Cardiac septum (tissue), 1 donor: Measurements from ENCODE around the gene CDH13. TPM values are rescaled to one million over a fixed set of nuclear protein-coding genes. Genes with fewer than 3 reads are reported as not detected.

ENCODE experiments used
- DNase-seq: peaks from one replicate; pipeline ENCODE4 v3.0.0-alpha.2; 2020; ENCODE audit warnings: low spot score
- intact Hi-C: fragments of 100-400 bp; cut with DNase I; formaldehyde crosslinking; loops from one replicate; pipeline ENCODE4 v1.14.0; 2022
- total RNA-seq: library from RNA; stranded (reverse); fragmentation: NEBNext Ultra II Directional; extraction: Animal tissue kit (Norgen Biotek cat#: 25700); gene quantifications from one replicate; pipeline ENCODE4 v1.2.1, GENCODE V29; 2021
- donor health status: DM: no; HTN: no; CAD: no.

The CDH13 gene
- total RNA-seq, 1 donor from 2014 or later = 108 TPM

DNA sequence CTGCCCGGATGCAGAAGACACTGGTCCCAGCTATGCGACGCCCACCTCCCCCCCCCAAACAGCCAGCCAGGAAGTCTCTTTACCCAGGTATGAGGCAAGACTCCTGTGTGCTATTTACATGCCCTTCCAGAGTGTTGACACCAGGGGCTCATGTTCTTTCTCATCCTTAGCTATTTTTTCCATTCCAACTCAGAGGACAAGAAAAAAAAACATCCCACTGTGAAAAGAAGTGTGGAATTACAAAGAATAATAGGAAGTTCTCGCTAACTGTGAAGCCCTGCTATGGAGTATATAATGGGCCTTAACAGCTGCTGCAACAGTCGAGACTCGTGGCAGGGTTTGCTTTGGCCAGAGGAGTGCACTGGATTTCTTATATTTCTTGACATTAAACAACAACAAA lies 584.9 kb downstream of the CDH13 start:
- DNase-seq = no peak
- intact Hi-C loops = no loop called here

DNA sequence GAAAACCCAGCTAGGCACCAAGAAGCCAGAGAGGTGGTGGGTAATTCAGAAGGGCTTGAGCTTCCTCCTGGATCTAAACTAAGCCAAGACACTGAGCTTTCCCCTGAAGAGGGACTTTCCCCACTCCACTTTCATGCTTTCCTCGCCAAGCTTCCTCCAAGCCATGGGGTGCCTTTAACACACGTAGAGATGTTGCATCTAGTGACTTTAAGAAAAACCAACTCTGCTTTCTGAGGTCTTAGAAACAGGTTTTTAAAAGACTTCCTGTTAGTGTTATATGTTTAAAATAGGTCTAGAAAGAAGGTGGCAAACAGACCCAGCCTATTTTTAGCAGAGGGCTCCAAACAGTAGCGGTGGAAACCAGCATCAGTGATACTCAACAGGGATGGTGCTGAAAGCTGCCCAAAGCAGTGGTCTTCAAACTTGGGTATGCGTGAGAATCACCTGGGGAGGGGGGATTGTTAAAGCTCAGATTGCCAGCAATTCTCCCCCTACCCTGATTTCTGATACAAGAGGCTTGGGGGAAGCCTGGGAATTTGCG lies 585.6 kb downstream of the CDH13 start:
- intact Hi-C loops = no loop called here
- DNase-seq = no peak

DNA sequence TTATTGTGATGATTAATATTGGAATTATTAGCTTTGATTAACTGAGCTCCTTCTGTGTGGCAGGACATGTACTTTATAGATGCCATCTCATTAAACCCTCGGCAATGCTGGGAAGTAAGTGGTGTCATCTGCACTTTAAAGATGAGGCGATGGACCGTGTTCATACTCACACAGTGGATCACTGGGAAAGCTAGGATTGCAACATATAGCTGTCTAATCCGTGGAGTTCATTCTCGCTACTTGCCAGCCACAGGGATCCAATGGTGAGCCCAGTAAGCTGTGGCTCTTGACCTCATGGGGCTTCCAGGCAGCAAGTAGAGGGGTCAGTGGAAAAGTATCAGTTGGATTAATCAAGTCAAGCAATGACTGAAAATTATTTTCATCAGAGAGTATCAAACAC lies 587.9 kb downstream of the CDH13 start:
- intact Hi-C loops = no loop called here
- no peak for DNase-seq

DNA sequence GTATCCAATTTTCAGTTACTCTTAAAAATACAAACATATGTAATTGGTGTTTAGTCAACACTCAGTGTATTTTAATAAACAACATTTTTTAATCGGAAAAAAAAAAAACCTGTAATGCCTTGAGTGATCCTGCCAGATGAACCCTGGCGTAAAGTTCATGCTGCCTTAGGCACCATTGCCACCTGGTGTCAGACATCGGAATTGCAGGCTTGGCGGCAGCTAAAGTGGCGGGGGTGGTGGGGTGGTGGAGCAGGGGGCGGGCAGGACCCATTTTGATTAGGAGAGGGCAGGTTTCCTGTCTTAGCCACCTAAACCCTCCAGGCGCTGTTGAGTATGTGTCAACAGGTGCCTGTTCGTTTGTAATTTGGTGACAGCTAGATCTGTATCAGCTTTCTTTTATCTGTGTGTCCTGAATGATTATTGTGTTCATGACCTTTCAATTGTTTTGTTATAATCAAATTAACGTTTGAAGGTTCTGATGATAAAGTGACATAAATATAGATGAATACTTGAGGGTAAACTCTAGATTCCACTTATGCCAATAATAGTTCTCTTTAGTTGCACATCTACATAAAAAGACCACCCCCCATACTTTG lies 588.7 kb downstream of the CDH13 start:
- intact Hi-C loops = no loop called here
- no peak for DNase-seq

DNA sequence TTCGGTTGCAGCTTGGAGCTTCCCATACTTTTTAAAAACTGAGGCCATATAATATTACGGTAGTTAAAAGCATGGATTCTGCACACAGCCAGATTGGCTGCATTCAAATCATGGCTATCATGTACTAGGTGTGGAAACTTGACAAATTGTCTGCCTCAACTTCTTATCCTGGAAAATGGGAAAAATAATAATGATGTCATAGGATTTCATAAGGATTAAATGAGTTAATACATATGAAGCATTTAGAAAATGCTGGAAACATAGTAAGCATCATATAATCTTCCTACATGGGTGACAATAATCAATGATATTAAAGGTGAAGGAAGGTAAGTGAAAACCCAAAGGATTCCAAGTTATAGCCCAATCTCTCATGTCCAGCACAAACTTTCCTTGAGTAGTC lies 592.5 kb downstream of the CDH13 start:
- DNase-seq = no peak
- intact Hi-C loops = no loop called here

DNA sequence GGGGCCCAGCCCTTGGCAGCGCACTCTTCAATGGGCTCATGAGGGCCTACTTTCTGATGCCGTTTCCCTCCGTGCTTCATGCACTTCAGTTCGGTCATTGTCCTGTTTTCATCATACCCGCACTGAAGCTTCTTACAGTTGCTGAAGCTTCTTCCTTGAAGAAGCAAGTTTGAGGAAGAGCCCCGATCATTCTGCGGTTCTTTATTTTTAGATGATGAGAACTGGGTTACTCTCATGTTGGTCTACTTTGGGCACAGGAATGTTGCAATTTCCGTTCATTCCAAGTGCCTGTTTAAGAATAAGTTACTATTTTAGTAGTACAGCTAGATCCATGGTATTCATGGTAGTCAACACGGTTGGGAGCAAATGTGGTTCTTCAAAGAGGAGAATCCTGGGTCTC lies 593.3 kb downstream of the CDH13 start:
- no peak for DNase-seq
- intact Hi-C loops = no loop called here

DNA sequence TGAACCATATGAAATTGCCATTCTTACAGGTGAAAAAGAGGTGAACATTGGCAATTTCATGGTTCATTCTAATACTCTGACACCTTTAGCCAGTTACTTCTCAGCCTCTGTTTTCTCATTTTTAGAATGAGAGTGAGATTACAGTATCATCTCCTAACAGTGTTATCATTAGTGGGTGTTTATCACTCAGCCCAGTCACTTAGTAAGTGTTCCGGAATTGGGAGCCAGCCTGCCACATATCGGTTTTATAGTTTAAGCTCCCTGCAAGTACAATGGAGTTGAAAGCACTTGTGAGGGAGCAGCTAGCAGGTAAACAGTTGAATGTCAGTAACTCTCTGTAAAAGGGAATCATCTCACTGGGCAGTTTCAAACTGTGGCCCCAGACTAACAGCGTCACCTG lies 597.9 kb downstream of the CDH13 start:
- no peak for DNase-seq
- intact Hi-C loops = no loop called here

DNA sequence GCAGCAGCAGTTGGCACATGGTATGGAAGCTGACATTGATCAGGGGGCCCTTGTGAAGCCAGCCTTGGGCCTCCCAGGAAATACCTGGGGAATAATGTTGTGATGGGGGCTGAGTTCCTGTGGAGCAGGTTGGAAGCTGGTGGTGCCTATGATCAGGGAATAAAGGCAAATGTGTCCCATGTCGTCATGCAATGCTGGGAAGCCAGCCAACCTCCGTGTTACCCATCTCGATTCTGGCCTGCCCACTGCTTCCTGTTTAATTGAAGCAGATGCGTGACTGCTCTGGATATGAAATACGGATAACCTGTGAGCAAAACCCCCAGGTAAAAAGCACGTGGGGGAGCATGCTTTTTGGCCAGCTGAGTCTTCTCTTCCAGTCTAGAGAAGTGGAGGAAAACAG lies 600.6 kb downstream of the CDH13 start:
- DNase-seq = no peak
- intact Hi-C loops = no loop called here

DNA sequence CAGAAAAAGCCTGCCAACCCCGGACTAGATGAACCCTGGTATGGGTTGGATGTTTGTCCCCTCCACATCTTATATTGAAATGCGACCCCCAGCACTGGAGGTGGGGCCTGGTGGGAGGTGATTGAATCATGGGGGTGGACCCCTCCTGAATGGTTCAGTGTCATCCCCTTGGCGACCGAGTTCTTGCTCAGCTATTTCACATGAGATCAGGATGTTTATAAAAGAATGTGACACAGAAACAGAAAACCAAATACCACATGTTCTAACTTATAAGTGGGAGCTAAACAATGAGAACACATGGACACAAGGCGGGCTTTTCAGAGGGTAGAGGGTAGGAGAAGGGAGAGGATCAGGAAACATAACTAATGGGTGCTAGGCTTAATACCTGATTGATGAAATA lies 605.0 kb downstream of the CDH13 start:
- intact Hi-C loops = no loop called here

DNA sequence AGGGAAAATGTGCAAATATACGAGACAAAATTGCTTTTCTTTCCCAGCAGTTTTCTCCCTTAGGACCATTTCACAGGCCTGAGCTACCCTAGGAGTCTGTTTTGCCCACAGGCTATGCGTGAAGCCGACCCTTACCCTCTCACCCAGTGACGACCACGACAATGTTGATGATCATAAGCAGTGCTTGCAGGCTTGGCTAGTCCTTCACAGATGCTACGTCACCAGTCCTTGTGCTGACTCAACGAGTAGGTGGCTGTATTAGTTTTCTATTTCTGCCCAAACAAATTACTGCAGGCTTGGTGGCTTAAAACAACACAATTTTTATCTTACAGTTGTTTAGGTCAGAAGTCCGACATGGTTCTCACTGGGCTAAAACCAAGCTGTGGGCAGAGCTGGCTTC lies 606.4 kb downstream of the CDH13 start:
- intact Hi-C loops = no loop called here
- DNase-seq = no peak

More for the DNA sequence above, 605.0 kb downstream of the CDH13 start:
- no peak for DNase-seq

DNA sequence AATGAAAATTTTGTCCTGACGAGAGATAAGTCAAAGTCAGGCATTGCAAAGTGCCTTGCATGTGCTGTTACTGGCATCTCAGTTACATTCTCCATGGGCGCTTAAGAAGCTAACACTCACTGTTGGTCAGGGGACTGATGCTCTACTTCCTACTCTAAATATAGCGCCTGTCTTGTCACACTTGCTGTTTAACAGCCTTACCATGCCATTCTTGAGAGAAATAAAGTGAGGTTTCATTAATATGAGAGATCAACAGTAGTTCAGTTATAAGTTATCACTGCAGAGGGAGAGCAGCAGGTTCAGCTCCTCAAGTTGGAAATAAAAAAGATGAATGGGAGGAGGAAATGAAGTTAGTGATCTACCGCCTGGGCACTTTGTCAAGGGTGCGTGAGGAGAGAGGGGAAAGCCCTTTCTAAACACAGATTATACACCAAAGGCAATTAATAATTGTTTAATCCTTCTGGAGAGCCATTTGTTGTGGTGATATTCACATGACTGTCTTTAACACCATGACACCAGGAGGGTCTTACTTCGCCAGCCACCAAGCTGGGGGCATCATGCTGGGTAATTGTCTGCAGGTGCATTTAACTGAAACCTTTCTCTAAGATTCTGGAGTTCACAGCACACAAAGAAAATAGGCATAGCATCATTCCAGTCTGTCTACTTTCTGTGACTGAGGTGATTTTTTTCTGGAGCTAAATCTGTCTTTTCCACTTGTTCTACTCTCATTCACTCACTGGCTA lies 612.4 kb downstream of the CDH13 start:
- DNase-seq = no peak
- intact Hi-C loops = no loop called here

DNA sequence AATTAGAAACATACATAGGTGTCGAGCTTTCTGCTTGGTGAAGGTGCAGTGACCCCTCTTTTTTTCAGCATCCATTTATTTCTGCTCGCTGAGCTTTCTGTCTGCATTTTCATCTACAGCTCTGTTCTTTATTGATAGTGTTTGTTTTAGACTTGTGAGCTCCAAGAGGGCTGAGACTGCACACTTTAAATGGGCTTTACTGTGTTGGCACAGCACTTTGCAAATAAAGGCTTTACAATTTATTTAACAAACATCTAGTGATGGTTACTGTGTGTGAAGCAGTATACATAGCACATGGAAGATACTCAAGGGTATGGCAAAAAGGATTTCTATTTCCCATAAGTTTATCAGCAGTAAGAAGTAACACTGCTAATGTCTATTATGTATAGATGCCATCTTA lies 617.3 kb downstream of the CDH13 start:
- DNase-seq = no peak

DNA sequence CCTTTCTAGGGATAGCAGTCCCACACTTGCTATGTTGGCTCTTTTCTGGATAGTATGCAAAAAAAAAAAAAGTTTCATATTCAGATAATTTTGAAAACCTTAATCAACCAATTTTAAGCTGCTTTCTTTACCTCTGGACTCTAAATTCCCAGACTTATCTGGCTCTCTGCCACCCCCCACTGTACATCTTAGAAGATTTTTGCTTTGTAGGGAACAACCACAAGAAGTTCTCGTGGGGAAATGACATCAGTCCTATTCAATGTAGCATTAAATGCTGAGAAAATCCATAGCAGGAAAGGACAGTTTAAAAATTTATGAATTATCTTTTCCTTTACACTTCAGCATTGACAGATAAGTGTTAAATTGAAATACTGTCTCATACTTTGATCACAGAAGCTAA lies 618.3 kb downstream of the CDH13 start:
- intact Hi-C loops = no loop called here
- DNase-seq = no peak

More for the DNA sequence above, 617.3 kb downstream of the CDH13 start:
- intact Hi-C loops = no loop called here

DNA sequence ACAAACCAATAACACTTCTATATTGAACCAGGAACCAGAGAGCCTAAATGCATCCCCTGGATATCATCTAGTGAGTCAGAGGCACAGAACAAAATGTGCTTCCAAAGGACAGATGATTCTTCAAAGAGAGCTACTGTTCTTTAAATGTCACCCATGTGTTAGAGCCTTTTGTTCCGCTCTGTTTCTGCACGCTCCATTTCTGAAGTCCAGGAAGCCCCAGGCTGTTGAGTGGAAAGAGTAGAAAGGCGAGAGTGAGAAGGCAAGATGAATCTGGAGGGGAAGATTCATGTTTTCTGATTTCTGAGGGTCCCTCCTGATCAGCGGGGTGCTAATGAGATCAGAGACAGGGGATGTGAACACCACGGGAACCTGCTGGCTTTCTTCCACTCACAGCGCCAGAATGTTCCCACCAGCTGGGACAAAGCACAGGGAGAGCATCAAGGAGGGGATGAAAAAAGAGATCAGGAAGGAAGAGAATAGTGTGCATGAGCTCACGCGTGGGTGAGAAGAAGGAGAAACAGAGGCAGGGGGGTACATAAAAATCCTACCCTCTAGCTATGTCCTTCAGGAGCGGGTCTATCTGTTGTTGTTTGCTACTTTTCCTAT lies 621.1 kb downstream of the CDH13 start:
- DNase-seq = no peak
- intact Hi-C loops = no loop called here

DNA sequence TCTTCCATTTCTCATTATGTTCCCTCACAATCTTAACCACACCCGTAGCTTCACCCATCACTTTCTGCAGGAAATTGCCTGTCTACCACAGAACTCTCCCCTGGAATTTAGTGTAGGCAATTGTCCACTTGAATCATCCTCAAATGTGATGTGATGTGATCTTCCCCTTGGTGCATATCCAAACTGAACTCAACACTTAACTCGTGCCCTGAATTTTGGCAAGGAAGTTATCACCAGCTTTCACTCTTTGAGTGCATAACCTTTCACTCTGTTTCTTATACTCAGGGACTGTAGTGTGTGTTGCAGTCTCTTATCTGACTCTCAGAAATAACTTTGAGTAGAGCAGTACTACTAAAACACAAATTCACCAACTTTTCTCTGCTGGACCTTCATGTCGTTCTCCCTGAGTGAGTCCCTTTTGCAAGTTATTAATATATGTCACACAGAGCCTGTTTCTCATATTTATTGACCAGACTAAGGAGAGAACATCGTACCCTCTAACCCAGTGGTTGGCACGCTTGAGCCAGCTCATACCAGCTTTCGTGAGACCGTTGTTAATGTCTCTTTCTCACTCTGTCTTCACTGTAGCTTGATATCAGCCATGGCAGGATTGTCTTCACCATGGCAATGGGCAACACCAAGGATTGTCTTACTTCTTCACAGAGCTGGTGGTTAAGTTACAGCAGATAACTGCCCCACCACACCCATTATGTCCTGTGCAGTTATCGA lies 622.1 kb downstream of the CDH13 start:
- intact Hi-C loops = no loop called here
- no peak for DNase-seq

DNA sequence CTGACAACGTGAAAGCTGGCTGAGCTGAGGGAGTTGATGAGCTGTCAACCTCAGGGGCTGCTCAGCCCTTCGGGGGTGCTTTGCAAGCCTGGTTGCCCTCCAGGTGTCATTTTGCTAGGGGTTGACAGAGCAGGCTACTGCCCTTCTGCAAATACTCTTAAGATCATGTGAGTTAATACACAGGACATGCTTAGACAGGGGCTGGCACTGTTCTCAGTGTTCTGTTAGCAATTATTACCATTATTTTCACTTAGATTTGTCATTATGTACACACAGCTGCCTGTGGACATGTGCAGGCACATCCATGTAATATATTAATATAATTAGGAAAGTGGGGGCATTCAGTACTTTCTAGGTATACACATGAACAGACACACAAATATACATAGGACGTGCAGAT lies 626.8 kb downstream of the CDH13 start:
- no peak for DNase-seq
- intact Hi-C loops = no loop called here

DNA sequence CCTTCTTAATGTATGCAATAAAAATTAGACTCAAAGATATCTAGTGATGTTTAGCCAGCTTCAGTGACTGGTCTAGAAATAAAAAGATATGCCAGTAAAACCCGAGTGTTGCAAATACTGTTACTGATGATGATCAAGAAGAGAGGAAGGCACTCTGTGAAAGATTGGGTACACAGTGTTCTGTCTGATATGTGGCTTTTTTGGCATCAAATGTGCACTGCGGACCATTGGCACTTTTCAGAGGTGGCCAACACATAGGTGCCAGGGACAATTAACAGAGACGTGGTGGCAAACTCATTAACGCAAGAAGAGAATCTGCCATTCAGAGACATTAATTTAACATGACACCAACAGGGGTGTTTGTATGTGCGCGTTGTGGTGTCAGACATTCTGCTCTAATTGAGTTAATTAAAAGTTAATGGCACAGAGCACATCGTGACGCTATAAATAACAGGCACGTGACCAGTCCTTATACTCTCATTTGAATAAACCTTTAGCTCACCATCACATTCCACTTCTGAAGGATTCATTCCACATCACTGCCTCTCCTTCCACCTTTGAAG lies 631.7 kb downstream of the CDH13 start:
- intact Hi-C loops = no loop called here
- DNase-seq = no peak

DNA sequence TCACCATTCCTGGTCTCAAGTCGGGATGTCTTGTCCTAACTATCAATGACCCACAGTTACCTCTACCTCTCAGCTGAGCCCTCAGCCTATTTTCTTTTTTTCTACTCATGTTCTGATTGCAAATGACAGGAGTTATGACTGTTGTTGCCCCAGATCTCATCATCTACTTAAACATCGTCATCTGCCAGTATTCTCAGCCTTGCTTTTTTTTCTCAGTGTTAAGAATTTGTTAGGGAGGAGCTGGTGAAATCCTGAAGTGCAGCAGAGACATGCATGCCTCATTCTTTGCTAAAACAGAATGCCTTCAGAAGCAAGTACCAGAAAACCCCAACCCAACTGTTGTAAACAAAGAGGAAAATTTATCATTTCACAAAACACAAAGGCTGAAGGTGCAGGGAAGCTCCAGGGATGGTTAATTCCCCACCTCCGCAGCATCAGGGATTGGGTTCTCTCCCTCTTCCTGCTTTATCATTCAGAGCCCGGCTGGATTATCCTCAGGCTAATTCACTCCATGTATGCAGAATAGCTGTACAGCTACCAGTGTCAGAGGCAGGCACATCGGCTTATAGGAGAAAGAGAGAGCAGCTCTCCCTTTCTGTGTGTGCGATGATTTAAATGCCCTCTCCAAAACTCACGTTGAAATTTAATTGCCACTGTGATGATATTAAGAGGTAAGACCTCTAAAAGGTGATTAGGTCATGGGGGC lies 640.2 kb downstream of the CDH13 start:
- no peak for DNase-seq
- intact Hi-C loops = no loop called here

DNA sequence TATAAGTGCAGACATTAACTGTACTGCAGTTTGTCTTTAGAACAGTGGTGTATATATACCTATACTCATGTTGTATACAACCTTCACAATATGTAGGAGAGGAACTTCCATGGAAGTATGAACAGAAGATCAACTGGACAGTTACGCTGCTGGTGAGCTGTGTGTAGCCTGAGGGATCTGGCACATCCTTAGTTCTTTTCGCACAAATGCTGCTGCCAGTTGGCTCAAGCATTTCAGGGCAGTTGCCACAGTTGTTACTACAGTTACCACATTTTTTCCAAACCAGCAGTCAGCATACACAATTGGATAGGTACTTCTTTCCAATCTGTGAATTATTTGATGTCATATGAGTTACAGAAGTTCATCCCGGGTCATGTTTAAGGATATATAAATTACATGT lies 641.4 kb downstream of the CDH13 start:
- DNase-seq = no peak
- intact Hi-C loops = no loop called here
